Measurements from ENCODE around the gene PNKP.

PNKP gene

DNA sequence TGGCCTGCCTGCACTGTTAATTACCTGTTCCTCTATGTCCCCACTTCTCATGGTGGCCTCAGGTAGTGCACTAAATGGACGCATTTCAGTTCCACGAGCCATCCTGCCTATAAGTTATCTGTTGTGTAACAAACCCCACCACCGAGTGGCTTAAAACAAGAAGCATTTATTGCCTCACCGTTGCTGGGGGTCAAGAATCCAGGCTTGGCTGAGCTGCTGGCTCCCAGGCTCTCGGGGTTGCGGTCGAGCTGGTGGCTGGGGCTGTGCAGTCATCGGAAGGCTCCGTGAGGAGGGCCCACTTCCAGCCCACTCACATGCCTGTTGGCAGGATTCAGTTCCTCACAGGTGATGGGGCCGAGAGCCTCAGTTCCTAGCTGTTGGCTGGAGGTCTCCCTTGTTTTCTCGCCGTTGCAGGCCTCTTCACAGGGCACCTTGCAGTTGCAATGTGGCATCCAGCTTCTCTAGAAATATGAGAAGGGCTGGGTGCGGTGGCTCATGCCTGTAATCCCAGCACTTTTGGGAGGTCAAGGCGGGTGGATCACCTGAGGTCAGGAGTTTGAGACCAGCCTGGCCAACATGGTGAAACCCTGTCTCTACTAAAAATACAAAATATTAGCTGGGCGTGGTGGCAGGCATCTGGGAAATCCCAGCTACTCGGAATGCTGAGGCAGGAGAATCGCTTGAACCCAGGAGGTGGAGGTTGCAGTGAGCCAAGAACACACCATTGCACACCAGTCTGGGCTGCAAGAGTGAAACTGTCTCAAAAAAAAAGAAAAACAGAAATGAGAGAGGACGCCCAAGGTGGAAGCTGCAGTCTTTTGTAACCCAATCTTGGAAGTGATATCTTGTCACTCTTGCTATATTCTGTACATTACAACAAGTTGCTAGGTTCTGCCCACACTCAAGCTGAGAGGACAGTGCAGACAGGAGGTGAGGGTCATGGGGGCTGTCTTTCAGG, 23.0 kb downstream of the PNKP start:
- peaks cover 32% of the 10 kb centered on the region for H3F3A ChIP-seq (ENCODE audit: control insufficient read depth, insufficient read depth)
- H3K36me3 ChIP-seq (ENCODE audit: control insufficient read depth, low read length) = peaks cover 18% of the 10 kb centered on the region
- H4K20me1 ChIP-seq (ENCODE audit: control insufficient read depth, insufficient read depth, low read depth, low read length) = no peaks in the 10 kb centered on the region
- H3K4me1 ChIP-seq (ENCODE audit: control insufficient read depth, low read length) = peaks cover 54% of the 10 kb centered on the region
- TF ChIP-seq, protein P1, sequence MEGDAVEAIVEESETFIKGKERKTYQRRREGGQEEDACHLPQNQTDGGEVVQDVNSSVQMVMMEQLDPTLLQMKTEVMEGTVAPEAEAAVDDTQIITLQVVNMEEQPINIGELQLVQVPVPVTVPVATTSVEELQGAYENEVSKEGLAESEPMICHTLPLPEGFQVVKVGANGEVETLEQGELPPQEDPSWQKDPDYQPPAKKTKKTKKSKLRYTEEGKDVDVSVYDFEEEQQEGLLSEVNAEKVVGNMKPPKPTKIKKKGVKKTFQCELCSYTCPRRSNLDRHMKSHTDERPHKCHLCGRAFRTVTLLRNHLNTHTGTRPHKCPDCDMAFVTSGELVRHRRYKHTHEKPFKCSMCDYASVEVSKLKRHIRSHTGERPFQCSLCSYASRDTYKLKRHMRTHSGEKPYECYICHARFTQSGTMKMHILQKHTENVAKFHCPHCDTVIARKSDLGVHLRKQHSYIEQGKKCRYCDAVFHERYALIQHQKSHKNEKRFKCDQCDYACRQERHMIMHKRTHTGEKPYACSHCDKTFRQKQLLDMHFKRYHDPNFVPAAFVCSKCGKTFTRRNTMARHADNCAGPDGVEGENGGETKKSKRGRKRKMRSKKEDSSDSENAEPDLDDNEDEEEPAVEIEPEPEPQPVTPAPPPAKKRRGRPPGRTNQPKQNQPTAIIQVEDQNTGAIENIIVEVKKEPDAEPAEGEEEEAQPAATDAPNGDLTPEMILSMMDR (IDR thresholded peaks at IDR 0.05; ENCODE audit: low read depth, low read length, poor library complexity, severe bottlenecking) = no peak
- TF ChIP-seq EZH2phosphoT487 (IDR thresholded peaks at IDR 0.05; ENCODE audit: borderline replicate concordance, low read length) = no peak
- no peaks in the 10 kb centered on the region for H3K27me3 ChIP-seq (ENCODE audit: control insufficient read depth, low read length)
- no peaks in the 10 kb centered on the region for H3K9me2 ChIP-seq (replicated peaks; ENCODE audit: control insufficient read depth, low read length)
- H3K4me2 ChIP-seq (ENCODE audit: low read length) = peak overlapping the region; percentile 49
- H3K9me3 ChIP-seq (ENCODE audit: control insufficient read depth, insufficient read depth, low read length) = no peaks in the 10 kb centered on the region
- H3K4me3 ChIP-seq (ENCODE audit: low read length) = peak overlapping the region; percentile 23
- peak overlapping the region; percentile 70 for H3K27ac ChIP-seq (ENCODE audit: low read depth, low read length)
- no peaks in the 10 kb centered on the region; the same call in 1 of the 2 replicates for H3K79me2 ChIP-seq (ENCODE audit: control insufficient read depth, low read length)

DNA sequence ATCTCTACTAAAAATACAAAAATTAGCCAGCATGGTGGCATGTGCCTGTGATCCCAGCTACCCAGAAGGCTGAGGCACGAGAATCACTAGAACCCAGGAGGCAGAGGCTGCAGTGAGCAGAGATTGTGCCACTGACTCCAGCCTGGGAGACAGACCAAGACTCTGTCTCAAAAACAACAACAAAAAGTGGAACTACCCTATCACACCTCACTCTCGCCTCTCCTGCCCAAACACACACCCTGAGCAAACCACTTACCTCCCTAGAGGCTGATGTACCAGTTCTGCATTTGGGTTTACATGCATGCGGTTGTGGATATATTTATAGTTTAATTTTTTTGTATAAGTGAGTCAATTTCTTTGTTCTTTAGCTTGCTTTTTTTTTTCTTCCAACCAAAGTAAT, 24.1 kb downstream of the PNKP start:
- Histone ChIP-seq H3K36me3 (ENCODE audit: control insufficient read depth, low read length) (peaks cover 29% of the 10 kb centered on the region), H3K4me1 (ENCODE audit: control insufficient read depth, low read length) (peaks cover 44% of the 10 kb centered on the region), H3K27ac (ENCODE audit: low read depth, low read length) (peak overlapping the region; percentile 70), H4K20me1 (ENCODE audit: control insufficient read depth, insufficient read depth, low read depth, low read length) (no peaks in the 10 kb centered on the region), H3K79me2 (ENCODE audit: control insufficient read depth, low read length) (no peaks in the 10 kb centered on the region; the same call in 1 of the 2 replicates), H3K4me3 (ENCODE audit: low read length) (peak overlapping the region; percentile 23), H3K9me3 (ENCODE audit: control insufficient read depth, insufficient read depth, low read length) (no peaks in the 10 kb centered on the region), H3K4me2 (ENCODE audit: low read length) (peak overlapping the region; percentile 49), H3K9me2 (replicated peaks; ENCODE audit: control insufficient read depth, low read length) (no peaks in the 10 kb centered on the region), H3F3A (ENCODE audit: control insufficient read depth, insufficient read depth) (peaks cover 32% of the 10 kb centered on the region), H3K27me3 (ENCODE audit: control insufficient read depth, low read length) (no peaks in the 10 kb centered on the region)
- TF ChIP-seq, protein P1 (IDR thresholded peaks at IDR 0.05; ENCODE audit: low read depth, low read length, poor library complexity, severe bottlenecking) = no peak
- TF ChIP-seq EZH2phosphoT487 (IDR thresholded peaks at IDR 0.05; ENCODE audit: borderline replicate concordance, low read length) = no peak

DNA sequence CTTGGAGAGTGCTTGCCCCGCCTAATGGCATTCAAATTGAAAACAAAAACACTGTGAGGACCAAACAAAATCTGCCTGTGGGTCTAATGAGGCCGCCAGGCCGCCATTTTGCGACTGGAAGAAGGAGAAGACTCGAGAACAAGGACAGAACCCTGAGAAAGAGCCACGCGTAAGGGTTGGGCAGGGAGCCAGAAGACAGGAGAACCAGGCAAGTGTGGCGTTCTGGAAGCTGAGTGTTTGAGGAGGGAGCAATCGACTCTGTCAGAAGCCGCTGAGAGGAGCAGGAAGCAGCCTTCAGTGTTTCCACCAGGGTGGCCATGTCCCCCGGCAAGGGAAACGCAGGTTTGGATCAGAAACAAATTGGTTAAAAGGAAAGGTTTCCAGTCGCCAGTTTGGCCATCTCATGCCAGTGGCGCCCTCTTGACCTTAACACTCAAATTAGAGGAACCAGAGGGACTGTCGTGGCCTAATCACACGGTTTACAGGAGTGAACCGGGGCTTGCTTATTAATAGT, 26.6 kb downstream of the PNKP start:
- Histone ChIP-seq H3K36me3 (ENCODE audit: control insufficient read depth, low read length) (peaks cover 54% of the 10 kb centered on the region), H3K27ac (ENCODE audit: low read depth, low read length) (no peak overlapping the region)

More for the DNA sequence above, 26.6 kb downstream of the PNKP start:
- Histone ChIP-seq H3K9me2 (replicated peaks; ENCODE audit: control insufficient read depth, low read length) (no peaks in the 10 kb centered on the region), H3K4me3 (ENCODE audit: low read length) (no peak overlapping the region), H3K79me2 (ENCODE audit: control insufficient read depth, low read length) (no peaks in the 10 kb centered on the region; the same call in 1 of the 2 replicates), H3K27me3 (ENCODE audit: control insufficient read depth, low read length) (no peaks in the 10 kb centered on the region), H3K4me2 (ENCODE audit: low read length) (no peak overlapping the region), H4K20me1 (ENCODE audit: control insufficient read depth, insufficient read depth, low read depth, low read length) (0 out of 2 replicates have a peak, but pooled peaks cover 2% of the 10 kb centered on the region), H3K9me3 (ENCODE audit: control insufficient read depth, insufficient read depth, low read length) (no peaks in the 10 kb centered on the region), H3K4me1 (ENCODE audit: control insufficient read depth, low read length) (peaks cover 39% of the 10 kb centered on the region), H3F3A (ENCODE audit: control insufficient read depth, insufficient read depth) (peaks cover 28% of the 10 kb centered on the region)
- no peak for TF ChIP-seq EZH2phosphoT487 (IDR thresholded peaks at IDR 0.05; ENCODE audit: borderline replicate concordance, low read length)
- TF ChIP-seq, protein P1 (IDR thresholded peaks at IDR 0.05; ENCODE audit: low read depth, low read length, poor library complexity, severe bottlenecking) = no peak
